WTC11 (cell line): ENCODE data around the gene CORO6.

ENCODE experiments used
- KAT7 ChIP-seq: sonication (generic); formaldehyde crosslinking; IDR thresholded peaks from 2 replicates; pipeline ENCODE4 v1.8.1; 2023; ENCODE audit warnings: missing genetic modification reagents, mild to moderate bottlenecking, borderline replicate concordance
- MAX ChIP-seq: sonication (generic); formaldehyde crosslinking; IDR thresholded peaks from 2 replicates; pipeline ENCODE4 v1.8.0; 2022; ENCODE audit warnings: mild to moderate bottlenecking, missing genetic modification reagents
- MYBL2 ChIP-seq: sonication (generic); formaldehyde crosslinking; IDR thresholded peaks from 2 replicates; pipeline ENCODE4 v1.8.1; 2023; ENCODE audit warnings: mild to moderate bottlenecking, moderate library complexity, missing genetic modification reagents
- TF ChIP-seq, protein P1 (sequence below): fragments of 200-600 bp; IDR thresholded peaks from 2 replicates; pipeline ENCODE4 v1.8.0; 2022; ENCODE audit warnings: antibody characterized with exemption

DNA sequence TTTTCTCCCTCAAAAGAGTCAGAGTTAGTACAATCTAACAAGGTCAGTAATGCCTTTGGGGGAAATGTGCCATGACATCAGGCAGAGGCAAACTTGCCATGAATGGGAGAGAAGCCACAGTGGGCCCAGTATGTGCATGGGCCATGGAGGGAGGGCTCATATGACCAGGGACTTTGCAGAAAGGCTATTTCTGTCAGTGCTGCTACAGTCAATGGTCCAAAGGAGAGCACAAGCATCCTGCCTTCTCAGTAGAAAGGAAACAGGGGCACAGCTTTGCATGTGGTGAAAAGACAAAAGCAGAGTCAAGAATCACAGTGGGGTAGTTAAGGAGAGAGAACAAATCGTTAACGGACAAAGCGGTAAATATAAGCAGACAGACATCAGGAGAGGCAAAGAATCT is 11.2 kb upstream of the CORO6 start:
- TF ChIP-seq, protein P1, sequence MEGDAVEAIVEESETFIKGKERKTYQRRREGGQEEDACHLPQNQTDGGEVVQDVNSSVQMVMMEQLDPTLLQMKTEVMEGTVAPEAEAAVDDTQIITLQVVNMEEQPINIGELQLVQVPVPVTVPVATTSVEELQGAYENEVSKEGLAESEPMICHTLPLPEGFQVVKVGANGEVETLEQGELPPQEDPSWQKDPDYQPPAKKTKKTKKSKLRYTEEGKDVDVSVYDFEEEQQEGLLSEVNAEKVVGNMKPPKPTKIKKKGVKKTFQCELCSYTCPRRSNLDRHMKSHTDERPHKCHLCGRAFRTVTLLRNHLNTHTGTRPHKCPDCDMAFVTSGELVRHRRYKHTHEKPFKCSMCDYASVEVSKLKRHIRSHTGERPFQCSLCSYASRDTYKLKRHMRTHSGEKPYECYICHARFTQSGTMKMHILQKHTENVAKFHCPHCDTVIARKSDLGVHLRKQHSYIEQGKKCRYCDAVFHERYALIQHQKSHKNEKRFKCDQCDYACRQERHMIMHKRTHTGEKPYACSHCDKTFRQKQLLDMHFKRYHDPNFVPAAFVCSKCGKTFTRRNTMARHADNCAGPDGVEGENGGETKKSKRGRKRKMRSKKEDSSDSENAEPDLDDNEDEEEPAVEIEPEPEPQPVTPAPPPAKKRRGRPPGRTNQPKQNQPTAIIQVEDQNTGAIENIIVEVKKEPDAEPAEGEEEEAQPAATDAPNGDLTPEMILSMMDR = no peak
- TF ChIP-seq MAX (no peak), KAT7 (CRISPR knock-in tag) (no peak), MYBL2 (CRISPR knock-in tag) (no peak)
